Measurements from ENCODE around the gene TGM1.
"Not testable (repeated sequence)": the region's sequence is repeated elsewhere in the genome, so short reads cannot be mapped to it uniquely, and the experiment has no call there.

The TGM1 gene

GRCh38 chr14:24232645-24233537 is 30.1 kb downstream of the TGM1 start, which contains the start of gene GMPR2:
Gene GMPR2 (plus strand): TSS chr14:24232929. CDS start chr14:24233254, 325 bp downstream.
- peak in 4 of 14 donors; percentile 84 to 94 (median 93) for DNase-seq

GRCh38 chr14:24232121-24232644 is 30.8 kb downstream of the TGM1 start, which contains the start of gene NEDD8:
Gene NEDD8 (minus strand): TSS chr14:24232367. CDS start chr14:24232267, 100 bp downstream.
- peak; percentile 84 to 100 (median 98) for DNase-seq

- no peak for DNase-seq
These were observed 31.5 kb downstream of the TGM1 start for GRCh38 chr14:24231263-24232120.

GRCh38 chr14:24228902-24229301 is 34.1 kb downstream of the TGM1 start:
- no peak for DNase-seq

GRCh38 chr14:24226473-24226872 is 36.5 kb downstream of the TGM1 start:
- DNase-seq = no peak

GRCh38 chr14:24224618-24225071 is 38.3 kb downstream of the TGM1 start:
- no peak for DNase-seq

GRCh38 chr14:24222987-24223386 is 40.0 kb downstream of the TGM1 start:
- DNase-seq = not testable (repeated sequence)

- DNase-seq = no peak
These were observed 43.5 kb downstream of the TGM1 start for GRCh38 chr14:24219521-24219920.

- DNase-seq = no peak
These were observed 43.9 kb downstream of the TGM1 start for GRCh38 chr14:24219080-24219479.

- not testable (repeated sequence) for DNase-seq
These were observed 46.1 kb downstream of the TGM1 start for GRCh38 chr14:24216876-24217275.

- no peak for DNase-seq
These were observed 46.7 kb downstream of the TGM1 start for GRCh38 chr14:24216345-24216699.

- peak in 13 of 14 donors; percentile 47 to 87 (median 72) for DNase-seq
These were observed 47.3 kb downstream of the TGM1 start, which contains the start of gene MDP1 for GRCh38 chr14:24215495-24216344. Gene MDP1 (minus strand): TSS chr14:24216066. CDS start chr14:24215955, 111 bp downstream.

- DNase-seq = no peak
These were observed 48.9 kb downstream of the TGM1 start for GRCh38 chr14:24213866-24214662.

- peak; percentile 54 to 94 (median 87) for DNase-seq
These were observed 49.8 kb downstream of the TGM1 start, which contains the start of gene CHMP4A for GRCh38 chr14:24212924-24213865. Gene CHMP4A (minus strand): TSS chr14:24213488. CDS start chr14:24213439, 49 bp downstream.

- DNase-seq = no peak
These were observed 51.7 kb downstream of the TGM1 start for GRCh38 chr14:24211311-24211710.

GRCh38 chr14:24207625-24208024 is 55.4 kb downstream of the TGM1 start:
- DNase-seq = no peak

- DNase-seq = no peak
These were observed 55.8 kb downstream of the TGM1 start for GRCh38 chr14:24207104-24207551.

GRCh38 chr14:24206260-24207103 is 56.5 kb downstream of the TGM1 start:
- no peak for DNase-seq

Data from C1 segment of cervical spinal cord (tissue), 14 donors.